B cell (primary cell): ENCODE results near the gene TREH. TPM values are rescaled to one million over a fixed set of nuclear protein-coding genes. Genes with fewer than 3 reads are reported as not detected.
"Not testable (repeated sequence)": the region's sequence is repeated elsewhere in the genome, so short reads cannot be mapped to it uniquely, and the experiment has no call there.

Experiments used
- ATAC-seq: fragments of 200-7000 bp; cut with Tn5 transposase; one replicate; pipeline ENCODE4 v1.10.0; 2021; ENCODE audit warnings: low read depth, mild to moderate bottlenecking, moderate number of reproducible peaks, moderate library complexity
- CTCF ChIA-PET: fragments of 350-600 bp; sonication (Branson Sonifier 250); formaldehyde crosslinking; loops from one replicate; lab custom pipeline; 2021; ENCODE audit warnings: antibody characterized with exemption, inconsistent platforms; lab: Charles Lee
- POLR2A ChIA-PET: fragments of 350-600 bp; sonication (Branson Sonifier 250); formaldehyde crosslinking; loops from one replicate; lab custom pipeline; 2021; ENCODE audit warnings: antibody characterized with exemption; lab: Charles Lee
- DNase-seq: peaks from one replicate; pipeline ENCODE4 v3.0.0; 2013
- H2AFZ ChIP-seq: 2 replicates; pipeline ENCODE4 v1.6.1; 2012; ENCODE audit warnings: mild to moderate bottlenecking, low read depth, low read length; ENCODE audit not compliant: insufficient read depth, poor library complexity, severe bottlenecking
- H3K27ac ChIP-seq, 2 donors: 1 replicate in 1 of 2; 2 replicates in 1 of 2; pipeline ENCODE4 v1.5.1; 2012 to 2013; ENCODE audit warnings: low read length in 2 of 2, mild to moderate bottlenecking in 2 of 2, moderate library complexity in 1 of 2
- H3K27me3 ChIP-seq, 4 experiments: fragments of 200-600 bp in 1 of 4; sonication (generic) in 1 of 4; replicated peaks in 1 of 4; 1 replicate in 2 of 4; 2 replicates in 2 of 4; pipeline versions ENCODE4 v1.6.1 to v1.7.0; 2013 to 2016; ENCODE audit warnings: low read length in 3 of 4, mild to moderate bottlenecking in 2 of 4, mixed read lengths in 1 of 4, moderate library complexity in 1 of 4; ENCODE audit not compliant: insufficient read depth in 4 of 4, control insufficient read depth in 3 of 4; ENCODE audit errors: control extremely low read depth in 1 of 4
- H3K36me3 ChIP-seq, 2 experiments: replicated peaks in 1 of 2; 1 replicate in 1 of 2; 2 replicates in 1 of 2; pipeline versions ENCODE4 v1.6.1 to v1.7.1; 2013; ENCODE audit warnings: low read length in 1 of 2; ENCODE audit not compliant: insufficient read depth in 2 of 2, control insufficient read depth in 1 of 2; ENCODE audit errors: control extremely low read depth in 1 of 2, extremely low read depth in 1 of 2
- H3K4me1 ChIP-seq, 2 donors: fragments of 200-600 bp in 1 of 2; sonication (generic) in 1 of 2; 1 replicate in 1 of 2; 2 replicates in 1 of 2; pipeline versions ENCODE4 v1.5.1 to v1.6.1; 2013 to 2017; ENCODE audit warnings: low read length in 2 of 2; ENCODE audit not compliant: control insufficient read depth in 2 of 2, insufficient read depth in 2 of 2
- H3K4me2 ChIP-seq: replicated peaks from 2 replicates; pipeline ENCODE3; 2012; ENCODE audit warnings: mild to moderate bottlenecking, low read depth, low read length; ENCODE audit not compliant: poor library complexity, severe bottlenecking
- H3K4me3 ChIP-seq, 5 experiments: fragments of 200-600 bp in 1 of 5; sonication (generic) in 1 of 5; 1 replicate in 3 of 5; 2 replicates in 2 of 5; pipeline versions ENCODE4 v1.5.1 to v1.7.0; 2011 to 2016; ENCODE audit warnings: low read length in 4 of 5, mild to moderate bottlenecking in 4 of 5, low read depth in 2 of 5, control low read depth in 1 of 5, moderate library complexity in 1 of 5; ENCODE audit not compliant: insufficient read depth in 1 of 5; ENCODE audit errors: control extremely low read depth in 1 of 5, extremely low read depth in 1 of 5
- H3K79me2 ChIP-seq: fragments of 200-600 bp; sonication (generic); one replicate; pipeline ENCODE4 v1.6.0; 2016; ENCODE audit warnings: low read length; ENCODE audit not compliant: control insufficient read depth, insufficient read depth
- H3K9ac ChIP-seq: fragments of 200-600 bp; sonication (generic); 2 replicates; pipeline ENCODE4 v1.6.1; 2017; ENCODE audit warnings: mild to moderate bottlenecking, low read length, moderate library complexity
- H3K9me3 ChIP-seq, 3 donors: one replicate each; pipeline versions ENCODE4 v1.6.1 to v1.7.1; 2013; ENCODE audit warnings: low read length in 2 of 3; ENCODE audit not compliant: control insufficient read depth in 2 of 3, insufficient read depth in 1 of 3; ENCODE audit errors: control extremely low read depth in 1 of 3
- H4K20me1 ChIP-seq: 2 replicates; pipeline ENCODE4 v1.6.0; 2012; ENCODE audit warnings: mild to moderate bottlenecking, low read length; ENCODE audit not compliant: insufficient read depth, control insufficient read depth, poor library complexity, severe bottlenecking
- H3K27ac Mint-ChIP-seq: one replicate; pipeline ENCODE4 v1.8.0; 2021; ENCODE audit warnings: mixed read lengths
- H3K27me3 Mint-ChIP-seq: one replicate; pipeline ENCODE4 v1.8.0; 2021; ENCODE audit warnings: mixed read lengths
- H3K4me1 Mint-ChIP-seq: one replicate; pipeline ENCODE4 v1.8.0; 2021; ENCODE audit warnings: mixed read lengths
- H3K4me3 Mint-ChIP-seq: one replicate; pipeline ENCODE4 v1.8.0; 2021; ENCODE audit warnings: mixed read lengths
- H3K9me3 Mint-ChIP-seq: one replicate; pipeline ENCODE4 v1.8.0; 2022; ENCODE audit warnings: mixed read lengths; ENCODE audit not compliant: insufficient read depth
- EZH2 ChIP-seq: IDR thresholded peaks from 2 replicates; pipeline ENCODE4 v1.6.1; 2012; ENCODE audit warnings: borderline replicate concordance, low read depth, mild to moderate bottlenecking, moderate library complexity, low read length; ENCODE audit not compliant: insufficient read depth, poor library complexity, severe bottlenecking
- WGBS: methylation state at CpG from one replicate; pipeline ENCODE4 v1.1.5; 2013; ENCODE audit warnings: missing lambda C conversion rate; ENCODE audit not compliant: insufficient coverage; 5-methylcytosine and 5-hydroxymethylcytosine counted together
- intact Hi-C: fragments of 100-400 bp; cut with micrococcal nuclease; formaldehyde crosslinking; loops from one replicate; pipeline ENCODE4 v1.10.0; 2022
- polyA plus RNA-seq: library from polyadenylated mRNA; depleted of rRNA; stranded (reverse); fragments of >200 nt; gene quantifications from 2 replicates; pipeline ENCODE4 v1.2.3, GENCODE V29; 2012
- total RNA-seq, 2 donors: library from RNA; stranded (reverse); fragments of 120-200 nt in 1 of 2; gene quantifications; 1 replicate in 1 of 2; 2 replicates in 1 of 2; pipeline versions ENCODE4 v1.2.3 to v1.2.4, GENCODE V29; 2013 to 2022

The TREH gene
- total and polyA plus RNA-seq, 2 donors (not counting 1 experiment from before 2014, with no cell fraction given), result not detected

DNA sequence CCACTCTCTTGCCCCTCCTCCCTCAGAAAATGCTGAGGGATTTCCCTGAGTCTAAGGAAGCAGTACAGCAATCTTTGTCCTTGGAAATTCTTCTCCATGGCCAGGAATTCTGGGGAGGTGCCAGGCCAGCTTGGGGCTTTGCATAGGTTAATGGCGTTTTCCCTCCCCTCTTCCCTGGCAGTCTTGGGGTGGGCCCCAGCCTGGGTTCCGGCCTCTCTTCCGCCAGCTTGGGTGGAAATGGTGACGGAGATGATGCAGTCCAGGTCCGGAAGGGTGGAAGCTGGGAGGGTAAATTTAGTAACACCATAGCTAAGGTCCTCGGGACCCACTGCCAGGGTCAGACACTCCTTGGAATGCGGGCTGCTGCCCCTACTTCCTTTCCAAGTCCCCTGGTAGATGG is 67.1 kb downstream of the TREH start:
- ChIA-PET CTCF (interaction anchor here (1.0 to 2.5 kb wide), 5 partner anchors 12 to 40 kb away, joined by 3 to 8 read pairs (median 5); partner anchors contain the start of gene ARCN1), POLR2A (interaction anchor here (0.7 kb wide), 1 partner anchor 11 kb away, joined by 3 read pairs; no protein-coding TSS in a partner anchor)
- no peak overlapping the region for H3K4me3 ChIP-seq
- intact Hi-C loops, result no loop called here
- H3K9ac ChIP-seq, result no peak overlapping the region
- H3K27ac ChIP-seq, result no peak overlapping the region
- peaks cover 0 to 56% (median 23%) of the 10 kb centered on the region in 4 experiments for H3K27me3 ChIP-seq
- no peak overlapping the region for H3K4me2 ChIP-seq
- no peaks in the 10 kb centered on the region for H3K36me3 ChIP-seq
- no peak overlapping the region for H3K4me3 Mint-ChIP-seq
- H2AFZ ChIP-seq, result no peak overlapping the region
- no peak for TF ChIP-seq EZH2
- WGBS, result no CpG with 5 or more reads among the region's 7 CpGs
- ATAC-seq (no peak), DNase-seq (no peak)
- H3K27ac Mint-ChIP-seq, result no peak overlapping the region
- H4K20me1 ChIP-seq, result no peaks in the 10 kb centered on the region
- H3K9me3 ChIP-seq, result peaks cover 0 to 12% (median 0%) of the 10 kb centered on the region in 3 donors
- peaks cover 26 to 38% of the 10 kb centered on the region in 2 donors for H3K4me1 ChIP-seq
- peaks cover 21% of the 10 kb centered on the region for H3K4me1 Mint-ChIP-seq
- no peaks in the 10 kb centered on the region for H3K79me2 ChIP-seq
- no peaks in the 10 kb centered on the region for H3K9me3 Mint-ChIP-seq
- H3K27me3 Mint-ChIP-seq, result peaks cover 28% of the 10 kb centered on the region

DNA sequence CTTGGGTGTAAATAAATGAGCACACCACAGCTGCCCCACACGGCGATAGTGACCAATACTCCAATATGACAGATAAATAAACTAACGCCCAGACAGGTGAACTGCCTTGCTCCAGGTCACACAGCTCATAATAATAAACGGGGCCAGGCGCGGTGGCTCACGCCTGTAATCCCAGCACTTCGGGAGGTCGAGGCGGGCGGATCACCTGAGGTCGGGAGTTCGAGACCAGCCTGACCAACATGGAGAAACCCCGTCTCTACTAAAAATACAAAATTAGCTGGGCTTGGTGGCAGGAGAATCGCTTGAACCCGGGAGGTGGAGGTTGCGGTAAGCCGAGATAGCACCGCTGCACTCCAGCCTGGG is 68.0 kb downstream of the TREH start:
- DNase-seq, H3K27ac ChIP-seq, H3K36me3 ChIP-seq, H3K9ac ChIP-seq, H3K79me2 ChIP-seq, H3K27ac Mint-ChIP-seq, POLR2A ChIA-PET, H3K9me3 Mint-ChIP-seq, H4K20me1 ChIP-seq, ATAC-seq: not testable (repeated sequence)
- Histone ChIP-seq H3K4me1 (peaks cover 26 to 38% of the 10 kb centered on the region in 2 donors), H3K4me3 (peak overlapping the region in 1 of 5 experiments; percentile 33), H2AFZ (peak overlapping the region; percentile 88), H3K27me3 (peaks cover 0 to 56% (median 23%) of the 10 kb centered on the region in 4 experiments), H3K4me2 (peak overlapping the region; percentile 100), H3K9me3 (peaks cover 0 to 12% (median 0%) of the 10 kb centered on the region in 3 donors)
- intact Hi-C loops, result loop anchor here (1.0 to 2.0 kb wide), 3 partner anchors 17 to 467 kb away; partner anchors contain the start of gene ARCN1
- Mint-ChIP-seq H3K4me3 (peak overlapping the region; percentile 75), H3K27me3 (peaks cover 28% of the 10 kb centered on the region), H3K4me1 (peaks cover 25% of the 10 kb centered on the region)
- CTCF ChIA-PET, result interaction anchor here (1.0 to 2.5 kb wide), 5 partner anchors 11 to 413 kb away, joined by 3 to 8 read pairs (median 5); no protein-coding TSS in a partner anchor
- WGBS, result 83% methylated on average over 8 of the region's 19 CpGs
